ENCODE measurements around the gene SMIM13. TPM values are rescaled to one million over a fixed set of nuclear protein-coding genes. Genes with fewer than 3 reads are reported as not detected.

SMIM13 gene
- total RNA-seq, 1 donor from 2014 or later: 8.4 TPM

DNA sequence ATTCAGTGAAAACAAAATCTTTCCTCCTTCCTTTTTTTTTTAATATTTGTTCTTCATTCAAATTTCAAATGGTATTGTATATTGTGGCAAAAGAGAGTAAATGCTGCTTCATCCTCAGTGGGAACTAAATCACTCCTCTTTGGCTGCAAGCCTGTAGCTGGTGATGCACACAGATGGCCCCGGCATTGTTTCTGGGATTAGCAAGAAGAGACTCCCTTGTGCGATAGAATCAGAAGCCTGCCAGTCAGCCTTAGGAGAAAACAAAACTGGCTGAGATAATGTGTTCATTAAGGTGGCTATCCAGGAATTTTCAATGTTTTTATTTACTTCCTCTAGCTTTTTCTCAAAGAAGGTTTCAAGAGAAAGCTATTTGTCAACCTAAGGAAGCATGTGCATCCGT, 28.8 kb upstream of the SMIM13 start:
- H3K9me3 ChIP-seq: no peaks in the 10 kb centered on the region
- no peak overlapping the region for H3K27ac ChIP-seq
- intact Hi-C loops (cut with DNase I): loop anchor here (10.0 kb wide), 1 partner anchor 110 kb away; no protein-coding TSS in a partner anchor
- no peaks in the 10 kb centered on the region for H3K36me3 ChIP-seq
- TF ChIP-seq, protein P1, sequence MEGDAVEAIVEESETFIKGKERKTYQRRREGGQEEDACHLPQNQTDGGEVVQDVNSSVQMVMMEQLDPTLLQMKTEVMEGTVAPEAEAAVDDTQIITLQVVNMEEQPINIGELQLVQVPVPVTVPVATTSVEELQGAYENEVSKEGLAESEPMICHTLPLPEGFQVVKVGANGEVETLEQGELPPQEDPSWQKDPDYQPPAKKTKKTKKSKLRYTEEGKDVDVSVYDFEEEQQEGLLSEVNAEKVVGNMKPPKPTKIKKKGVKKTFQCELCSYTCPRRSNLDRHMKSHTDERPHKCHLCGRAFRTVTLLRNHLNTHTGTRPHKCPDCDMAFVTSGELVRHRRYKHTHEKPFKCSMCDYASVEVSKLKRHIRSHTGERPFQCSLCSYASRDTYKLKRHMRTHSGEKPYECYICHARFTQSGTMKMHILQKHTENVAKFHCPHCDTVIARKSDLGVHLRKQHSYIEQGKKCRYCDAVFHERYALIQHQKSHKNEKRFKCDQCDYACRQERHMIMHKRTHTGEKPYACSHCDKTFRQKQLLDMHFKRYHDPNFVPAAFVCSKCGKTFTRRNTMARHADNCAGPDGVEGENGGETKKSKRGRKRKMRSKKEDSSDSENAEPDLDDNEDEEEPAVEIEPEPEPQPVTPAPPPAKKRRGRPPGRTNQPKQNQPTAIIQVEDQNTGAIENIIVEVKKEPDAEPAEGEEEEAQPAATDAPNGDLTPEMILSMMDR (IDR thresholded peaks at IDR 0.05): no peak
- ATAC-seq: no peak
- no peak for DNase-seq
- H3K27me3 ChIP-seq: peaks cover 5% of the 10 kb centered on the region
- no peaks in the 10 kb centered on the region for H3K4me1 ChIP-seq
- H3K4me3 ChIP-seq: no peak overlapping the region

DNA sequence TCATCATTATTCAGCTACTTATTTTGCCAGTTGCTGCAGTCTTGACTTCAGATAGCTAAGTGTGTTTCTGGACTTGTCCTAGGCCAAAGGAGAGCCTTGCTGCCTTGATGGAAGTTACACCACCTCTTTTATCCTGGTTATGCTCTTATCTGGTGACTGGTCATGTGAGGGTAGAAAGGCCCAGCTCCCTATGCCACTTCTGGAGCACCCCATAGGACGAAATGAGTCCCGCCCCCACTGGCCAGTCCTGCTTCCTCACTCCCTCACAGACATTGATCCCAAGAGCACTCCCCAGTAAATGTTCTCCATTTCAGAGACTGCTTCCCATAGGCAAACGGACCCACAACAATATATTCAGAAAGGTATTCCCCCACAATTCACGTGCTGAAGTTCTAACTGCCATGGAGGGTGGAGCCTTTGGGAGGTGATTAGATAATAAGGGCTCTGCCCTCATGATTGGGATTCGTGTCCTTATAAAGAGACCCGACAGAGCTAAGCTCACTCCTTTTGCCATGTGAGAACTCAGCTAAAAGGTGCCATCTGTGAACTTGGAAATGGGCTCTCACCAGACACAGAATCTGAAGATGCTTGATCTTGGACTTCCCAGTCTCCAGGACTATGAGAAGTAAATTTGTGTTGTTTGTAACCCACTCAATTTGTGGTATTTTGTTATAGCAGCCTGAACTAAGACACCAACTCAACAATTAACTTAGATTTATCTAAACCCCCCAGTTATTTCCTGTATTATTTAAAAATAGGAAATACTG, 28.0 kb upstream of the SMIM13 start:
- no peaks in the 10 kb centered on the region for H3K4me1 ChIP-seq
- TF ChIP-seq, protein P1 (IDR thresholded peaks at IDR 0.05): no peak
- H3K9me3 ChIP-seq: no peaks in the 10 kb centered on the region
- intact Hi-C loops (cut with DNase I): loop anchor here (10.0 kb wide), 1 partner anchor 111 kb away; no protein-coding TSS in a partner anchor
- no peak for DNase-seq
- peaks cover 5% of the 10 kb centered on the region for H3K27me3 ChIP-seq
- no peak for ATAC-seq
- H3K27ac ChIP-seq: no peak overlapping the region
- no peaks in the 10 kb centered on the region for H3K36me3 ChIP-seq
- H3K4me3 ChIP-seq: no peak overlapping the region

DNA sequence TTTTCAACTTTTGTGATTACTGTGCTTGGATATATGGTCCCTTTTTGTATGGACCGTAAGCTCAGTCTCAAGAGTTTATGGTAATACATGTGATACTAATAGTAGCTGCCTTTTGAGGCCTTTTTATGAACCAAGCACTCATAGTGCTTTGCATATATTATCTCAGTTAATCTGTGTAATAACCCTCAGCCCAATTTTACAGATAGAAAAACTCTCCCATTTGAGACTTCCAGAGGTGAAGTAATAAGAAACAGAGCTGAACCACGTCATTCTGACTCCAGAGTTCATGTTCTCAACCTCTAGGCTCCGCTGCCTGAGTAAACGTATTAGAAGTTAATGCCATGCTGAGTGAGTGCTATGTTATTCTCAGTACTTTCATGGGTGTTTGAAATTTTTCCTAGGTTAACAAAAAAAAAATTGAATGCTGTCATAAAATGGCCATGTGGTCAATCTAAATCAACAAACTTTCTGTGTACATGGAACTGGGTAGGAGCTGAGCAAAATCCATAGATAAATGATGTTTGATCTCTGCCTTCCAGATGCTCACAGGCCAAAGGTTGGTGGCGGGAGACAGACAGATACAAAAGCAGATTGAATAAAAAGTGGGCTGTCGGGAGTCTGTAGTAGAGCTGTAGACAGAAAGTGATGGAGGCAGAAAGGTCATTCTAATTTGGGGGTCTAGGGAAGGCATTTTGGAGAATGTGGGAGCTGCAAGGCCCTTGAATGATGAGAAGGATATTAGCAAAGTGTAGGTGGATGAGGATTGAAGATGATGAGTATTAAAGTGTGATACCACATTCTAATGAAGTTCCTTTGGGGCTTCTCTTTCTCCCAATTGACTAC, 26.9 kb upstream of the SMIM13 start:
- no peaks in the 10 kb centered on the region for H3K9me3 ChIP-seq
- peaks cover 5% of the 10 kb centered on the region for H3K27me3 ChIP-seq
- no peaks in the 10 kb centered on the region for H3K36me3 ChIP-seq
- H3K4me1 ChIP-seq: no peaks in the 10 kb centered on the region
- no peak overlapping the region for H3K27ac ChIP-seq
- TF ChIP-seq, protein P1 (IDR thresholded peaks at IDR 0.05): no peak
- no peak for ATAC-seq
- DNase-seq: no peak
- intact Hi-C loops (cut with DNase I): loop anchor here (10.0 kb wide), 1 partner anchor 112 kb away; no protein-coding TSS in a partner anchor
- no peak overlapping the region for H3K4me3 ChIP-seq

DNA sequence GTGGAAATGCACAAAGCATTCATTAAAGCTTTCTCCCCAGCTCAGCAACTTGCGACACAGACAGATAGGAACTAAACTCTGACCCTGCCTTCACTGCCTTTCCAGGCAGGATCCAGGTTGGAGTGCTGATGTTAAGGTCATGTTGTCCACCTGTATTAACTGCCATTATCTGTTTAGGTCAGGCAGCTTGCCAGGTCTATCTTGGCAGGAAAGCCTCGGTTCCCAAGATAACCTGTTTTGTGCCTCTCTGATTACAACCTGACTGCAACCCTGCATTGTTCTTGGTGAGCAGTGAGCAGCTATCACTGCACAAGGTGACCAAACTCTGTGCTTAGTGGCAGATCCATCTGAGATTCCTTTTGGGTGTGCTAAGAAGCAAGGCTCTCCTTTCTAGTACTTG, 26.3 kb upstream of the SMIM13 start:
- no peak for DNase-seq
- intact Hi-C loops (cut with DNase I): loop anchor here (10.0 kb wide), 1 partner anchor 113 kb away; no protein-coding TSS in a partner anchor

DNA sequence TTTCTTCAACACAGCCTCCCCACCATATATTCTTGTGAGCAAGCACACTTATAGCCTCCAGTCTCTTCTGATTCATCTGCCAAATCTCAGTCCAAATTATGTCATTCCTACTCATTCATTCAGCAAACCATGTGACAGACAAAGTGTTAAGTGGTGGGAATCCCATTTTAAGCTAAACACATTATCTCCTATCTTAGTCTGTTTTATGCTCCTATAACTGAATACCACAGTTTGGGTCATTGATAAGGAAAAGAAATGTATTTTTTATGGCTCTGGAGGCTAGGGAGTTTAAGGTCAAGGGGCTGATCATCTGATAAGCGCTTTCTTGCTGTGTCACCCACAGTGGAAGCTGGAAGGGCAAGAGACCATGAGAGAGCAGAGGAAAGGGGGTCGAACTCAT, 23.9 kb upstream of the SMIM13 start:
- ATAC-seq (no peak), DNase-seq (no peak)
- Histone ChIP-seq H3K27me3 (peaks cover 5% of the 10 kb centered on the region), H3K4me3 (no peak overlapping the region), H3K9me3 (no peaks in the 10 kb centered on the region), H3K4me1 (no peaks in the 10 kb centered on the region), H3K36me3 (no peaks in the 10 kb centered on the region), H3K27ac (no peak overlapping the region)
- TF ChIP-seq, protein P1 (IDR thresholded peaks at IDR 0.05): no peak
- intact Hi-C loops (cut with DNase I): loop anchor here (10.0 kb wide), 1 partner anchor 115 kb away; no protein-coding TSS in a partner anchor

More for the DNA sequence above, 26.3 kb upstream of the SMIM13 start:
- H3K36me3 ChIP-seq: no peaks in the 10 kb centered on the region
- H3K9me3 ChIP-seq: no peaks in the 10 kb centered on the region
- no peak for ATAC-seq
- TF ChIP-seq, protein P1 (IDR thresholded peaks at IDR 0.05): no peak
- H3K4me1 ChIP-seq: no peaks in the 10 kb centered on the region
- peaks cover 5% of the 10 kb centered on the region for H3K27me3 ChIP-seq
- no peak overlapping the region for H3K27ac ChIP-seq
- H3K4me3 ChIP-seq: no peak overlapping the region
